ENCODE measurements around the gene GLIS2.

GLIS2 gene

GRCh38 chr16:4387781-4388180 is 71.9 kb downstream of the GLIS2 start:
- FAIRE-seq (no peak), DNase-seq (ENCODE audit: insufficient read length, low spot score) (no peak)
- no peak for TF ChIP-seq CTCF (IDR thresholded peaks at IDR 0.05; ENCODE audit: insufficient read depth, missing control alignments)

- no peak for FAIRE-seq
- TF ChIP-seq CTCF (IDR thresholded peaks at IDR 0.05; ENCODE audit: insufficient read depth, missing control alignments): no peak
- DNase-seq (ENCODE audit: insufficient read length, low spot score): no peak
These were observed 72.6 kb downstream of the GLIS2 start for GRCh38 chr16:4388271-4389021.
